ENCODE results near the gene TMEM141. TPM values are rescaled to one million over a fixed set of nuclear protein-coding genes. Genes with fewer than 3 reads are reported as not detected.

Gene TMEM141
- total RNA-seq, 4 donors from 2014 or later: 71.1 to 148 (median 115) TPM

DNA sequence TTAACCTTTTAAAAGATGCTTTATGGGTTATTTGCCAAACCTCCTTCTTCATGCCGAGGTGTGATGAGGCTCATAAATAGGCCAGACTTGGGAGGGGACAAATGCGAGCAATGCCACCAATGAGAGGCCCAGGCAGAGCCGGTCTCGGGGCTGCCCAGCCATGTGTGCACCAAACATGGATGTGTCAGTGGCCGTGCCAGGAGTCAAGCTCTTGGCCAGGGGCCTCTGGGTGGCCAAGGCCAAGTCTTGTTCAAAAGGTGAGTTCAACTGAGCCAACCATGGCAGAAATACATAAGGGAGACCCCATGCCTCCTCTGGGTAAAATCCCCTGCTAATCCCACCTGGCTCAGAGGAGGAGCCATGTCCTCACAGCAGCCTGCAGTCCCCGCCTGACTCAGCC lies 16.0 kb upstream of the TMEM141 start:
- Histone ChIP-seq H3K27ac (no peak overlapping the region), H3K4me3 (no peak overlapping the region), H3K4me1 (no peaks in the 10 kb centered on the region), H3K9me3 (no peaks in the 10 kb centered on the region), H3K27me3 (no peaks in the 10 kb centered on the region), H3K36me3 (no peaks in the 10 kb centered on the region)
- no peak for TF ChIP-seq POLR2A (IDR thresholded peaks at IDR 0.05)
- TF ChIP-seq EP300 (IDR thresholded peaks at IDR 0.05): no peak
- TF ChIP-seq, protein P1, sequence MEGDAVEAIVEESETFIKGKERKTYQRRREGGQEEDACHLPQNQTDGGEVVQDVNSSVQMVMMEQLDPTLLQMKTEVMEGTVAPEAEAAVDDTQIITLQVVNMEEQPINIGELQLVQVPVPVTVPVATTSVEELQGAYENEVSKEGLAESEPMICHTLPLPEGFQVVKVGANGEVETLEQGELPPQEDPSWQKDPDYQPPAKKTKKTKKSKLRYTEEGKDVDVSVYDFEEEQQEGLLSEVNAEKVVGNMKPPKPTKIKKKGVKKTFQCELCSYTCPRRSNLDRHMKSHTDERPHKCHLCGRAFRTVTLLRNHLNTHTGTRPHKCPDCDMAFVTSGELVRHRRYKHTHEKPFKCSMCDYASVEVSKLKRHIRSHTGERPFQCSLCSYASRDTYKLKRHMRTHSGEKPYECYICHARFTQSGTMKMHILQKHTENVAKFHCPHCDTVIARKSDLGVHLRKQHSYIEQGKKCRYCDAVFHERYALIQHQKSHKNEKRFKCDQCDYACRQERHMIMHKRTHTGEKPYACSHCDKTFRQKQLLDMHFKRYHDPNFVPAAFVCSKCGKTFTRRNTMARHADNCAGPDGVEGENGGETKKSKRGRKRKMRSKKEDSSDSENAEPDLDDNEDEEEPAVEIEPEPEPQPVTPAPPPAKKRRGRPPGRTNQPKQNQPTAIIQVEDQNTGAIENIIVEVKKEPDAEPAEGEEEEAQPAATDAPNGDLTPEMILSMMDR (IDR thresholded peaks at IDR 0.05): no peak
- no peak for TF ChIP-seq POLR2AphosphoS5 (IDR thresholded peaks at IDR 0.05)
- DNase-seq (ENCODE audit: low spot score in 2 of 2): no peak
- 58% methylated on average over 2 of the region's 6 CpGs for WGBS

DNA sequence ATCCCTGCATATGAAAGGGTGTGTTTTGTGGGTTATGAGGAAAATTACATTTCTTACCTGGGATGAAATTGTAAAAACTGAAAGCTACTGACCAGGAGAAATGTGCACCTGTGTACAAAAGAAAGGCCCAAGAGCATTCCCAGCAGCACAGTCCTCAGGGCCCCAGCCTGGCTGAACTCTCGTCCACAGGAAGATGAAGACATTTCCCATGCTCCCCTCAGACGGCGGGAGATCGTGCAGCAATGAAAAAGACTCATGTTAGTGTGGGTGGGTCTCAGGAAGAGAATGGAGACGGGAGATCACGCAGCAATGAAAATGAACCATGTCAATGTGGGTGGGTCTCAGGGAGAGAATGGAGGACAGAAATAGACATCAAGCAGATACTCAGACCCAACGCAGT lies 14.2 kb upstream of the TMEM141 start:
- WGBS: 66% methylated on average over 7 of the region's 7 CpGs
- Histone ChIP-seq H3K27me3 (no peaks in the 10 kb centered on the region), H3K4me3 (no peak overlapping the region), H3K9me3 (no peaks in the 10 kb centered on the region), H3K36me3 (no peaks in the 10 kb centered on the region), H3K4me1 (no peaks in the 10 kb centered on the region), H3K27ac (no peak overlapping the region)
- no peak for DNase-seq (ENCODE audit: low spot score in 2 of 2)
- TF ChIP-seq, protein P1 (IDR thresholded peaks at IDR 0.05): no peak

DNA sequence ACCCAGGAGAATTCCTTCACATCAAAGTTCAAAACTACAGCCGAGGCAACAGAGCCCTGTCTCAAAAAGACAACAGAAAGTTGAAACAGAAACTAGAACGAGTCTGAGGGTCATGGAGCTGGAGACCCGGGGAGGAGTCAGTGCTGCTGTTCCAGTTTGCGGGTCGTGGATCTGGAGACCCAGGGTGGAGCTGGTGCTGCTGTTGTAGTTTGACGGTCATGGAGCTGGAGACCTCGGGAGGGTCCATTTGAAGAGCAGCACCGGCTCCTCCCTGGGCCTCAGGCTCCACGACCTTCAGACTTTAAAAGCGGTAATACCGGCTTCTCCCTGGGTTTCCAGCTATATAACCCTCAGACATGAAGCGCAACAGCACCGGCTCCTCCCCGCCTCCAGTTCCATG lies 13.8 kb upstream of the TMEM141 start:
- no peak for DNase-seq (ENCODE audit: low spot score in 2 of 2)
- WGBS: 65% methylated on average over 14 of the region's 14 CpGs
- Histone ChIP-seq H3K9me3 (no peaks in the 10 kb centered on the region), H3K36me3 (no peaks in the 10 kb centered on the region), H3K27me3 (no peaks in the 10 kb centered on the region), H3K4me1 (no peaks in the 10 kb centered on the region), H3K4me3 (no peak overlapping the region), H3K27ac (no peak overlapping the region)
- TF ChIP-seq, protein P1 (IDR thresholded peaks at IDR 0.05): no peak
- TF ChIP-seq EP300 (IDR thresholded peaks at IDR 0.05) (no peak), POLR2A (IDR thresholded peaks at IDR 0.05) (no peak), POLR2AphosphoS5 (IDR thresholded peaks at IDR 0.05) (no peak)

DNA sequence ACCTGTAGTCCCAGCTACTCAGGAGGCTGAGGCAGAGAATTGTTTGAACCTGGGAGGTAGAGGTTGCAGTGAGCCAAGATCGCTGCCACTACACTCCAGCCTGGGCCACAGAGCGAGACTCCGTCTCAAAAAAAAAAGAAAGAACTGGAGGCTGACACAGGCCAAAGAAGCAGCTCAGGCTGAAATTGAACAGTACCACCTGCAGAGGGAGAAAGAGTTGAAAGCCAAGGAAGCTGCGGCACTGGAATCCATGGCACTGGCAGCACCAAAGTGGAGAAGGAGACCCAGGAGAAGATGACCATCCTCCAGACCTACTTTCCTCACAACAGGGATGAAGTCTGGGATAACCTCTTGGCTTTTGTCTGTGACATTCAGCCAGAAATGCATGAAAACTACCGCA lies 11.3 kb upstream of the TMEM141 start:
- 89% methylated on average over 5 of the region's 5 CpGs for WGBS
- no peak for TF ChIP-seq POLR2A (IDR thresholded peaks at IDR 0.05)
- no peak for TF ChIP-seq POLR2AphosphoS5 (IDR thresholded peaks at IDR 0.05)
- TF ChIP-seq, protein P1 (IDR thresholded peaks at IDR 0.05): no peak
- no peak for TF ChIP-seq EP300 (IDR thresholded peaks at IDR 0.05)
- Histone ChIP-seq H3K4me1 (no peaks in the 10 kb centered on the region), H3K27me3 (no peaks in the 10 kb centered on the region), H3K9me3 (no peaks in the 10 kb centered on the region), H3K4me3 (no peak overlapping the region), H3K36me3 (no peaks in the 10 kb centered on the region), H3K27ac (no peak overlapping the region)
- no peak for DNase-seq (ENCODE audit: low spot score in 2 of 2)

DNA sequence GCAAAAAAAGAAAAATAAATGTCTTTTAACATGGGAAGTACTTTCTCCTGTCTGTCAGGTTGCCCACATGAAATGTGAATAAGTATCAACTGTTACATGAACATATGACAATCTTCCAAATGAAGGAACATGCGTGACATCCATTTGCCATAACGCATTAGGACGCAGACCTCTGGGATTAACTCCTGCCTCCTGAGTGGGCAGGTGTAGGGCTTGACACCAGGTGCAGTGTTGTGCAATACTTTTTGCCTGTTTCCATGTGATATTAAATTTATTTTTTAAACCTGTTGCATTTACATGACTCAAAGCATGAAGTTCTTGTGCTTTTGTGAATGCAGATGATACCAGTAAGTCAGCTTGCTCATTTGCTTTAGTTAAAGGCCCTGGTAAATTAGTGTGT lies 8.7 kb upstream of the TMEM141 start:
- 92% methylated on average over 3 of the region's 3 CpGs for WGBS

More for the DNA sequence above, 8.7 kb upstream of the TMEM141 start:
- H3K27me3 ChIP-seq: no peaks in the 10 kb centered on the region
- no peak overlapping the region for H3K4me3 ChIP-seq
- H3K36me3 ChIP-seq: no peaks in the 10 kb centered on the region
- TF ChIP-seq POLR2AphosphoS5 (IDR thresholded peaks at IDR 0.05): no peak
- TF ChIP-seq, protein P1 (IDR thresholded peaks at IDR 0.05): no peak
- TF ChIP-seq EP300 (IDR thresholded peaks at IDR 0.05): no peak
- no peak for TF ChIP-seq POLR2A (IDR thresholded peaks at IDR 0.05)
- peaks cover 2% of the 10 kb centered on the region for H3K4me1 ChIP-seq
- no peak for DNase-seq (ENCODE audit: low spot score in 2 of 2)
- H3K27ac ChIP-seq: no peak overlapping the region
- no peaks in the 10 kb centered on the region for H3K9me3 ChIP-seq

All from suprapubic skin (tissue), 4 donors.